Fibroblast of lung (primary cell): Measurements from ENCODE around the gene DIP2C. TPM values are rescaled to one million over a fixed set of nuclear protein-coding genes. Genes with fewer than 3 reads are reported as not detected.

Source experiments
- DNase-seq, 2 donors: peaks; one replicate each; pipeline versions ENCODE4 v3.0.0 to v3.0.0-alpha.2; 2010; ENCODE audit warnings: low read depth in 2 of 2
- H2AFZ ChIP-seq: 2 replicates; pipeline ENCODE4 v1.5.1; 2012; ENCODE audit warnings: low read length, control low read depth, inconsistent platforms
- H3K27ac ChIP-seq: 2 replicates; pipeline ENCODE4 v1.5.1; 2011; ENCODE audit warnings: low read length, control low read depth; ENCODE audit not compliant: insufficient read depth
- H3K27me3 ChIP-seq: 2 replicates; pipeline ENCODE4 v1.5.1; 2011; ENCODE audit warnings: mild to moderate bottlenecking, low read length; ENCODE audit not compliant: control insufficient read depth, insufficient read depth
- H3K36me3 ChIP-seq: 2 replicates; pipeline ENCODE4 v1.5.1; 2011; ENCODE audit warnings: low read length; ENCODE audit not compliant: control insufficient read depth, insufficient read depth
- H3K4me1 ChIP-seq: 2 replicates; pipeline ENCODE4 v1.5.1; 2011; ENCODE audit warnings: low read length; ENCODE audit not compliant: control insufficient read depth, insufficient read depth; ENCODE audit errors: extremely low read depth
- H3K4me2 ChIP-seq: 2 replicates; pipeline ENCODE4 v1.5.1; 2011; ENCODE audit warnings: low read length, control low read depth; ENCODE audit not compliant: insufficient read depth; ENCODE audit errors: extremely low read depth
- H3K4me3 ChIP-seq, 4 experiments: fragments of 200-600 bp in 1 of 4; sonication (generic) in 1 of 4; replicated peaks in 1 of 4; 2 replicates each; pipeline ENCODE4 v1.5.1; 2011 to 2016; ENCODE audit warnings: low read length in 4 of 4, low read depth in 3 of 4, mild to moderate bottlenecking in 3 of 4, control low read depth in 2 of 4, inconsistent platforms in 1 of 4, mixed read lengths in 1 of 4; ENCODE audit not compliant: insufficient read depth in 1 of 4; ENCODE audit errors: control extremely low read depth in 1 of 4
- H3K79me2 ChIP-seq: 2 replicates; pipeline ENCODE4 v1.5.1; 2012; ENCODE audit warnings: mild to moderate bottlenecking, low read length, inconsistent platforms; ENCODE audit not compliant: control insufficient read depth, insufficient read depth
- H3K9ac ChIP-seq: 2 replicates; pipeline ENCODE4 v1.5.1; 2011; ENCODE audit warnings: mild to moderate bottlenecking, low read length, control low read depth; ENCODE audit not compliant: insufficient read depth
- H3K9me3 ChIP-seq: 2 replicates; pipeline ENCODE4 v1.5.1; 2012; ENCODE audit warnings: low read depth, low read length; ENCODE audit not compliant: control insufficient read depth, insufficient read depth
- H4K20me1 ChIP-seq: 2 replicates; pipeline ENCODE4 v1.5.1; 2011; ENCODE audit warnings: low read length; ENCODE audit not compliant: control insufficient read depth, insufficient read depth; ENCODE audit errors: extremely low read depth
- EZH2 ChIP-seq: IDR thresholded peaks from 2 replicates; pipeline ENCODE4 v1.5.1; 2012; ENCODE audit warnings: low read length, control low read depth, mild to moderate bottlenecking; ENCODE audit errors: missing control alignments
- polyA plus RNA-seq, 2 donors: library from polyadenylated mRNA; depleted of rRNA in 1 of 2; stranded (reverse) in 1 of 2; unstranded in 1 of 2; fragments of >200 nt; gene quantifications; 2 replicates each; pipeline ENCODE4 v1.2.1, GENCODE V29; 2011 to 2012; ENCODE audit warnings: missing spikeins in 1 of 2
- total RNA-seq: library from RNA; depleted of rRNA; stranded (reverse); fragments of >200 nt; gene quantifications from 2 replicates; pipeline ENCODE4 v1.2.1, GENCODE V29; 2014
- TF ChIP-seq, protein P1 (sequence below), 2 donors: IDR thresholded peaks in 1 of 2; conservative IDR thresholded peaks in 1 of 2; 1 replicate in 1 of 2; 2 replicates in 1 of 2; pipeline ENCODE4 v1.5.1; 2011 to 2012; ENCODE audit warnings: low read length in 2 of 2, control low read depth in 1 of 2, inconsistent platforms in 1 of 2, low read depth in 1 of 2, mild to moderate bottlenecking in 1 of 2

Gene DIP2C
- total and polyA plus RNA-seq, 2 donors (not counting 1 experiment from before 2014, with no cell fraction given), result 10.7 to 18.3 TPM

DNA sequence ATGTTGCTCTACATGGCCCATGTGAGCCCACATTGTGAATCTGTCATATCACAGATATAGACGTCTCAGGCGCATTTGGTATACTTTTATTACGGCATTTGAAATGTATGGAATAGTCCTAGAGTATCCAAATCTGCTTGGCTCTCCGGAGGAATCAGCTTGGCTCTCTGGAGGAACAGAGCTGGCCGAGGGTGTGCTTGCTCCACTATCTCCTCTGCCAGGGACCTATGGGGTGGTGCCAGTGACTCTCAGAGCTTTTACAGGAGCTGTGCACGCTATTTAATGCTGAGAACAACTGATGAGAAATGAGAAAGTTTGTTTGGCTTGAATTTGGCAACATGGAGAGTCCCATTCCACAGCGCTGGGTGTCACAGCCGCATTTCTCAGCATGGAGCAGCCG lies 410.2 kb downstream of the DIP2C start:
- Histone ChIP-seq H3K4me3 (no peak overlapping the region), H3K27me3 (no peaks in the 10 kb centered on the region), H3K4me2 (no peak overlapping the region), H3K36me3 (peaks cover 6% of the 10 kb centered on the region), H3K4me1 (peaks cover 4% of the 10 kb centered on the region), H4K20me1 (no peaks in the 10 kb centered on the region), H3K9ac (no peak overlapping the region), H3K9me3 (no peaks in the 10 kb centered on the region), H2AFZ (no peak overlapping the region), H3K27ac (no peak overlapping the region), H3K79me2 (no peaks in the 10 kb centered on the region)
- DNase-seq, result no peak
- TF ChIP-seq, protein P1, sequence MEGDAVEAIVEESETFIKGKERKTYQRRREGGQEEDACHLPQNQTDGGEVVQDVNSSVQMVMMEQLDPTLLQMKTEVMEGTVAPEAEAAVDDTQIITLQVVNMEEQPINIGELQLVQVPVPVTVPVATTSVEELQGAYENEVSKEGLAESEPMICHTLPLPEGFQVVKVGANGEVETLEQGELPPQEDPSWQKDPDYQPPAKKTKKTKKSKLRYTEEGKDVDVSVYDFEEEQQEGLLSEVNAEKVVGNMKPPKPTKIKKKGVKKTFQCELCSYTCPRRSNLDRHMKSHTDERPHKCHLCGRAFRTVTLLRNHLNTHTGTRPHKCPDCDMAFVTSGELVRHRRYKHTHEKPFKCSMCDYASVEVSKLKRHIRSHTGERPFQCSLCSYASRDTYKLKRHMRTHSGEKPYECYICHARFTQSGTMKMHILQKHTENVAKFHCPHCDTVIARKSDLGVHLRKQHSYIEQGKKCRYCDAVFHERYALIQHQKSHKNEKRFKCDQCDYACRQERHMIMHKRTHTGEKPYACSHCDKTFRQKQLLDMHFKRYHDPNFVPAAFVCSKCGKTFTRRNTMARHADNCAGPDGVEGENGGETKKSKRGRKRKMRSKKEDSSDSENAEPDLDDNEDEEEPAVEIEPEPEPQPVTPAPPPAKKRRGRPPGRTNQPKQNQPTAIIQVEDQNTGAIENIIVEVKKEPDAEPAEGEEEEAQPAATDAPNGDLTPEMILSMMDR (conservative IDR thresholded peaks at IDR 0.05 in 1 of 2, IDR thresholded peaks at IDR 0.05 in 1 of 2; ENCODE audit: low read depth in 1 of 2, low read length in 2 of 2), result no peak
- no peak for TF ChIP-seq EZH2

DNA sequence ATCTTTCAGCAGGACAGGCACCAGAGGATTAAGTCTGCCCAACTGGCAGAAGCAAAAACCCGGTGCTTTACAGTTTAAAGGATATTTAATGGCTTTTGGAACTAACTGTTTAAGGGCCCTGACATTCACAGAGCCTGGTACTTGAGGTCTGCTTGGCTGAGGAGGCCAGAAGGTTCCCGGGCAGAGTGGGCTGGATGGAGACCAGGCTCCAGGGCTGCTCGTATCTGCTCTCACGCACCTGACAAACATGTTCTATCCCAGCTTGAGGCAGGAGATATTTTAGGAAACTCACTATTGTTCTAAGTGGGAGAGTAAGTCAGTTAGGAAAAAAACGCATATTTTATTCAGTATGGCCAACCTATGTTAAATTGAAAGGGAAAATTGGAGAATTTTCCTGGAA lies 410.8 kb downstream of the DIP2C start:
- TF ChIP-seq EZH2, result no peak
- TF ChIP-seq, protein P1 (conservative IDR thresholded peaks at IDR 0.05 in 1 of 2, IDR thresholded peaks at IDR 0.05 in 1 of 2; ENCODE audit: low read depth in 1 of 2, low read length in 2 of 2), result no peak
- Histone ChIP-seq H3K9ac (no peak overlapping the region), H3K27me3 (no peaks in the 10 kb centered on the region), H3K4me3 (no peak overlapping the region), H3K9me3 (no peaks in the 10 kb centered on the region), H2AFZ (no peak overlapping the region), H3K27ac (no peak overlapping the region), H3K4me1 (peaks cover 4% of the 10 kb centered on the region), H3K79me2 (no peaks in the 10 kb centered on the region), H4K20me1 (no peaks in the 10 kb centered on the region), H3K36me3 (peaks cover 6% of the 10 kb centered on the region), H3K4me2 (no peak overlapping the region)
- no peak for DNase-seq

DNA sequence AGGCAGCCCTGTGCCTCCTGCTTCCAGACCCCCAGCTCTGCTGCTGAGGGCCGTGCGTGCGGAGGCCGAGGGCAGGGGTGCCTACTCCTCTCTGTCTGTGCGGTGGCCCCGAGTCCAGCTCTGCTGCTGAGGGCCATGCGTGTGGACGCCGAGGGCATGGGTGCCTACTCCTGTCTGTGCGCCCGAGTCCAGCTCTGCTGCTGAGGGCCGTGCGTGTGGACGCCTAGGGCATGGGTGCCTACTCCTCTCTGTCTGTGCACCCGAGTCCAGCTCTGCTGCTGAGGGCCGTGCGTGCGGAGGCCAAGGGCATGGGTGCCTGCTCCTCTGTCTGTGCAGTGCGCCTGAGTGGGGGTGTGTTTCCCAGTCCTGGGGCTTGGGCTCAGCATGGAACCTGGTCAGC lies 411.5 kb downstream of the DIP2C start:
- H3K4me2 ChIP-seq, result no peak overlapping the region
- H3K4me3 ChIP-seq, result no peak overlapping the region
- H2AFZ ChIP-seq, result no peak overlapping the region
- no peak overlapping the region for H3K9ac ChIP-seq
- H3K27ac ChIP-seq, result no peak overlapping the region
- H3K4me1 ChIP-seq, result peaks cover 4% of the 10 kb centered on the region
- DNase-seq, result no peak
- H3K27me3 ChIP-seq, result no peaks in the 10 kb centered on the region
- peaks cover 6% of the 10 kb centered on the region for H3K36me3 ChIP-seq
- TF ChIP-seq EZH2, result no peak
- TF ChIP-seq, protein P1 (conservative IDR thresholded peaks at IDR 0.05 in 1 of 2, IDR thresholded peaks at IDR 0.05 in 1 of 2; ENCODE audit: low read depth in 1 of 2, low read length in 2 of 2), result no peak
- no peaks in the 10 kb centered on the region for H4K20me1 ChIP-seq
- no peaks in the 10 kb centered on the region for H3K79me2 ChIP-seq
- H3K9me3 ChIP-seq, result no peaks in the 10 kb centered on the region
